Esophagus muscularis mucosa (tissue), 4 donors: Measurements from ENCODE around the gene PPTC7. TPM values are rescaled to one million over a fixed set of nuclear protein-coding genes. Genes with fewer than 3 reads are reported as not detected.
A peak's percentile ranks its signal among the peaks of the same experiment; 100 is the strongest.
"Not testable (repeated sequence)": the region's sequence is repeated elsewhere in the genome, so short reads cannot be mapped to it uniquely, and the experiment has no call there.

Experiments
- DNase-seq: peaks from one replicate; pipeline ENCODE4 v3.0.0-alpha.2; 2017; ENCODE audit errors: extremely low spot score
- H3K27ac ChIP-seq, 4 donors: fragments of 200-600 bp; sonication (generic); replicated peaks in 1 of 4; 1 replicate in 3 of 4; 2 replicates in 1 of 4; pipeline ENCODE4 v1.5.1; 2016 to 2019; ENCODE audit warnings: mild to moderate bottlenecking in 1 of 4
- H3K27me3 ChIP-seq, 4 donors: fragments of 200-600 bp; sonication (generic); one replicate each; pipeline versions ENCODE4 v1.5.1 to v1.6.0; 2016 to 2019
- H3K36me3 ChIP-seq, 4 donors: fragments of 200-600 bp; sonication (generic); one replicate each; pipeline ENCODE4 v1.5.1; 2016 to 2019
- H3K4me1 ChIP-seq, 4 donors: fragments of 200-600 bp; sonication (generic); one replicate each; pipeline ENCODE4 v1.5.1; 2016 to 2019
- H3K4me3 ChIP-seq, 4 donors: fragments of 200-600 bp; sonication (generic); 1 replicate in 2 of 4; 2 replicates in 2 of 4; pipeline ENCODE4 v1.5.1; 2016 to 2019; ENCODE audit warnings: mild to moderate bottlenecking in 4 of 4, moderate library complexity in 1 of 4
- H3K9me3 ChIP-seq, 4 donors: fragments of 200-600 bp; sonication (generic); 1 replicate in 3 of 4; 2 replicates in 1 of 4; pipeline ENCODE4 v1.5.1; 2016 to 2019
- CTCF ChIP-seq, 3 experiments: fragments of 200-600 bp in 2 of 3; fragments of 450-650 bp in 1 of 3; sonication (generic) in 2 of 3; IDR thresholded peaks; one replicate each; pipeline ENCODE4 v1.5.1; 2017 to 2019; ENCODE audit warnings: antibody characterized with exemption in 3 of 3, mild to moderate bottlenecking in 2 of 3, moderate library complexity in 1 of 3
- EP300 ChIP-seq: sonication (generic); formaldehyde crosslinking; IDR thresholded peaks from one replicate; pipeline ENCODE4 v1.6.1; 2017; ENCODE audit warnings: antibody characterized with exemption
- POLR2A ChIP-seq: fragments of 450-650 bp; IDR thresholded peaks from one replicate; pipeline ENCODE4 v1.6.1; 2017; ENCODE audit warnings: antibody characterized with exemption, moderate library complexity, mild to moderate bottlenecking, low read depth
- POLR2AphosphoS5 ChIP-seq, 2 donors: sonication (generic); formaldehyde crosslinking; IDR thresholded peaks; one replicate each; pipeline ENCODE4 v1.6.1; 2017; ENCODE audit warnings: antibody characterized with exemption in 2 of 2
- WGBS: methylation state at CpG from one replicate; pipeline ENCODE4 v1.1.5; 2018; 5-methylcytosine and 5-hydroxymethylcytosine counted together
- intact Hi-C: fragments of 100-400 bp; cut with DNase I; formaldehyde crosslinking; loops from one replicate; pipeline ENCODE4 v1.15.1; 2023
- total RNA-seq, 4 donors: library from RNA; depleted of rRNA; stranded (reverse); fragments of >200 nt; gene quantifications; one replicate each; pipeline versions ENCODE4 v1.1.0 to v1.2.1, GENCODE V29; 2016

PPTC7 gene
- total RNA-seq, 4 donors from 2014 or later = 36.6 to 55.6 (median 53.2) TPM

GRCh38 chr12:110531741-110532333, 51.3 kb downstream of the PPTC7 start:
- H3K4me1 ChIP-seq = peaks cover 39 to 68% (median 65%) of the 10 kb centered on the region in 4 donors
- DNase-seq = no peak
- peak overlapping the region; percentile 43 to 68 (median 61) for H3K27ac ChIP-seq
- H3K9me3 ChIP-seq = no peaks in the 10 kb centered on the region
- TF ChIP-seq POLR2A = no peak
- TF ChIP-seq POLR2AphosphoS5 (IDR thresholded peaks at IDR 0.05) = no peak
- TF ChIP-seq CTCF (IDR thresholded peaks at IDR 0.05) = no peak
- no peak for TF ChIP-seq EP300
- WGBS = 36% methylated on average over 2 of the region's 2 CpGs
- H3K36me3 ChIP-seq = peaks cover 0 to 34% (median 12%) of the 10 kb centered on the region in 4 donors
- no peaks in the 10 kb centered on the region for H3K27me3 ChIP-seq
- H3K4me3 ChIP-seq = no peak overlapping the region
- intact Hi-C loops = no loop called here

GRCh38 chr12:110530511-110530910, 52.6 kb downstream of the PPTC7 start:
- no peak for DNase-seq
- H3K9me3 ChIP-seq = no peaks in the 10 kb centered on the region
- intact Hi-C loops = no loop called here
- H3K36me3 ChIP-seq = peaks cover 0 to 21% (median 5%) of the 10 kb centered on the region in 4 donors
- no peaks in the 10 kb centered on the region for H3K27me3 ChIP-seq
- peaks cover 34 to 55% (median 52%) of the 10 kb centered on the region in 4 donors for H3K4me1 ChIP-seq
- WGBS = 32% methylated on average over 2 of the region's 2 CpGs
- no peak for TF ChIP-seq POLR2A
- no peak for TF ChIP-seq EP300
- no peak for TF ChIP-seq POLR2AphosphoS5 (IDR thresholded peaks at IDR 0.05)
- TF ChIP-seq CTCF (IDR thresholded peaks at IDR 0.05) = no peak
- no peak overlapping the region for H3K4me3 ChIP-seq
- H3K27ac ChIP-seq = peak overlapping the region in 1 of 4 donors; percentile 68

- peaks cover 0 to 14% (median 3%) of the 10 kb centered on the region in 4 donors for H3K36me3 ChIP-seq
- 92% methylated on average over 6 of the region's 6 CpGs for WGBS
- no peak for TF ChIP-seq POLR2A
- no peak for TF ChIP-seq POLR2AphosphoS5 (IDR thresholded peaks at IDR 0.05)
- no peak for TF ChIP-seq EP300
- no peak for TF ChIP-seq CTCF (IDR thresholded peaks at IDR 0.05)
- intact Hi-C loops = no loop called here
- no peak overlapping the region for H3K27ac ChIP-seq
- DNase-seq = no peak
- no peak overlapping the region for H3K4me3 ChIP-seq
- H3K4me1 ChIP-seq = peaks cover 25 to 33% (median 31%) of the 10 kb centered on the region in 4 donors
- no peaks in the 10 kb centered on the region for H3K9me3 ChIP-seq
- H3K27me3 ChIP-seq = no peaks in the 10 kb centered on the region
Observed at GRCh38 chr12:110528277-110528839, 54.8 kb downstream of the PPTC7 start.

GRCh38 chr12:110520876-110521712, 62.0 kb downstream of the PPTC7 start:
- H3K4me3 ChIP-seq, intact Hi-C loops: not testable (repeated sequence)

GRCh38 chr12:110518014-110518413, 65.1 kb downstream of the PPTC7 start:
- H3K27ac ChIP-seq, intact Hi-C loops, H3K27me3 ChIP-seq, H3K36me3 ChIP-seq, H3K9me3 ChIP-seq, H3K4me3 ChIP-seq, H3K4me1 ChIP-seq, DNase-seq: not testable (repeated sequence)
- 96% methylated on average over 8 of the region's 8 CpGs for WGBS

More at GRCh38 chr12:110520876-110521712, 62.0 kb downstream of the PPTC7 start:
- not testable (repeated sequence) for H3K9me3 ChIP-seq, H3K36me3 ChIP-seq, H3K4me1 ChIP-seq, H3K27ac ChIP-seq, H3K27me3 ChIP-seq
- peak; percentile 5 for DNase-seq
- 80% methylated on average over 11 of the region's 11 CpGs for WGBS
